HepG2 (cell line): ENCODE results near the gene STH. TPM values are rescaled to one million over a fixed set of nuclear protein-coding genes. Genes with fewer than 3 reads are reported as not detected.

Source experiments
- ATAC-seq: fragments of 200-7000 bp; cut with Tn5 transposase; 3 replicates; pipeline ENCODE4 v1.9.1; 2020; ENCODE audit warnings: mild to moderate bottlenecking, moderate library complexity
- BruUV-seq: library from RNA; stranded (reverse); fragments of 400-500 nt; replicated peaks from 2 replicates; lab custom pipeline; 2021; lab: Mats Ljungman, UMichigan
- CTCF ChIA-PET: fragments of 300-600 bp; formaldehyde crosslinking; extraction: SDS; loops from one replicate; lab custom pipeline; 2021; ENCODE audit warnings: low total read pairs, inconsistent platforms, low intra/inter-chr PET ratio; lab: Yijun Ruan, JAX
- POLR2A ChIA-PET: fragments of 350-600 bp; sonication (Branson Sonifier 250); formaldehyde crosslinking; loops from one replicate; lab custom pipeline; 2020; ENCODE audit warnings: antibody characterized with exemption, inconsistent platforms; lab: Yijun Ruan, JAX
- DNase-seq: peaks from one replicate; pipeline ENCODE4 v3.0.0-alpha.2; 2015; ENCODE audit warnings: low spot score
- FAIRE-seq: peaks from 3 replicates; lab custom pipeline; 2011; peaks lifted over from hg19 to GRCh38; lab: Jason Lieb, UNC
- H2AFZ ChIP-seq: one replicate; pipeline ENCODE4 v1.6.1; 2011; ENCODE audit warnings: low read length, inconsistent platforms
- H3K27ac ChIP-seq: fragments of 300-600 bp; 3 replicates; pipeline ENCODE4 v1.8.0; 2011; ENCODE audit warnings: mixed run types, mild to moderate bottlenecking, mixed read lengths, low read length, inconsistent platforms; ENCODE audit not compliant: insufficient read depth; ENCODE audit errors: extremely low read length
- H3K27me3 ChIP-seq, 2 experiments: fragments of 200-600 bp in 1 of 2; 2 replicates in 1 of 2; 3 replicates in 1 of 2; pipeline versions ENCODE4 v1.6.0 to v1.8.0; 2011; ENCODE audit warnings: low read length in 2 of 2, mild to moderate bottlenecking in 2 of 2, moderate library complexity in 2 of 2, inconsistent platforms in 1 of 2; ENCODE audit not compliant: insufficient read depth in 2 of 2, control insufficient read depth in 1 of 2
- H3K36me3 ChIP-seq, 2 experiments: fragments of 200-600 bp in 1 of 2; replicated peaks in 1 of 2; 2 replicates in 1 of 2; 3 replicates in 1 of 2; pipeline versions ENCODE4 v1.5.1 to v1.8.0; 2011; ENCODE audit warnings: low read length in 2 of 2, inconsistent platforms in 1 of 2; ENCODE audit not compliant: insufficient read depth in 2 of 2, control insufficient read depth in 1 of 2
- H3K4me1 ChIP-seq: 2 replicates; pipeline ENCODE4 v1.5.1; 2012; ENCODE audit warnings: low read length, inconsistent platforms; ENCODE audit not compliant: insufficient read depth
- H3K4me2 ChIP-seq: 2 replicates; pipeline ENCODE4 v1.6.0; 2011; ENCODE audit warnings: low read depth, low read length, inconsistent platforms
- H3K4me3 ChIP-seq, 3 experiments: fragments of 200-600 bp in 1 of 3; sonication (generic), shearing (Covaris generic) in 1 of 3; replicated peaks in 1 of 3; 2 replicates each; pipeline ENCODE4 v1.5.1; 2011 to 2016; ENCODE audit warnings: low read length in 3 of 3, inconsistent platforms in 2 of 3, low read depth in 2 of 3, mild to moderate bottlenecking in 2 of 3, control low read depth in 1 of 3, mixed read lengths in 1 of 3; ENCODE audit not compliant: insufficient read depth in 1 of 3
- H3K79me2 ChIP-seq: one replicate; pipeline ENCODE4 v1.6.1; 2011; ENCODE audit warnings: low read length, inconsistent platforms; ENCODE audit not compliant: insufficient read depth
- H3K9ac ChIP-seq: 2 replicates; pipeline ENCODE4 v1.6.0; 2011; ENCODE audit warnings: mild to moderate bottlenecking, low read depth, low read length, inconsistent platforms; ENCODE audit not compliant: insufficient read depth
- H3K9me3 ChIP-seq: 2 replicates; pipeline ENCODE4 v1.5.1; 2012; ENCODE audit warnings: mild to moderate bottlenecking, low read length
- H4K20me1 ChIP-seq: 2 replicates; pipeline ENCODE4 v1.6.0; 2011; ENCODE audit warnings: inconsistent platforms, mild to moderate bottlenecking, low read length, moderate library complexity; ENCODE audit not compliant: insufficient read depth
- HCFC1 ChIP-seq: fragments of 150-350 bp; IDR thresholded peaks from 2 replicates; pipeline ENCODE4 v1.6.1; 2014; ENCODE audit warnings: low read depth, low read length
- KDM1A ChIP-seq: IDR thresholded peaks from 2 replicates; pipeline ENCODE4 v1.6.1; 2016; ENCODE audit warnings: missing compliant biosample characterization
- SRSF4 ChIP-seq: fragments of 200-400 bp; formaldehyde crosslinking; IDR thresholded peaks from one replicate; pipeline ENCODE4 v1.6.1; 2018; ENCODE audit warnings: mild to moderate bottlenecking, low read depth, low read length, moderate library complexity; ENCODE audit not compliant: poor library complexity, severe bottlenecking
- TCF7L2 ChIP-seq: IDR thresholded peaks from 2 replicates; pipeline ENCODE4 v1.6.1; 2011; ENCODE audit warnings: mild to moderate bottlenecking, low read depth, low read length, moderate library complexity
- ZNF121 ChIP-seq: sonication (generic); formaldehyde crosslinking; IDR thresholded peaks from 2 replicates; pipeline ENCODE4 v1.5.0; 2020; ENCODE audit warnings: mild to moderate bottlenecking, missing genetic modification reagents
- WGBS: methylation state at CpG from one replicate; pipeline ENCODE4 v1.1.6; 2017; ENCODE audit warnings: low lambda C conversion rate; 5-methylcytosine and 5-hydroxymethylcytosine counted together
- in situ Hi-C: cut with HindIII; loops from 2 replicates; pipeline ENCODE4 v1.10.0; 2017; ENCODE audit warnings: low pct_unique_long_range_greater_than_20kb; ENCODE audit not compliant: extremely low pct_ligation_motif_present
- intact Hi-C: fragments of 100-400 bp; cut with micrococcal nuclease; formaldehyde crosslinking; loops from one replicate; pipeline ENCODE4 v1.10.0; 2022; ENCODE audit not compliant: unreplicated experiment
- polyA plus RNA-seq, 8 experiments: library from polyadenylated mRNA; depleted of rRNA in 3 of 8; stranded (reverse) in 7 of 8; unstranded in 1 of 8; fragments of >200 nt; fragmentation: Illumina TruSeq in 4 of 8; extraction: Trizol in 4 of 8; gene quantifications; 2 replicates each; pipeline versions ENCODE4 v1.2.1 to v1.2.3, GENCODE V29; 2011 to 2016; ENCODE audit warnings: low read depth in 4 of 8, missing spikeins in 1 of 8, mixed read lengths in 1 of 8; ENCODE audit not compliant: insufficient read depth in 1 of 8
- total RNA-seq, 5 experiments: library from RNA; depleted of rRNA; stranded (reverse); fragments of >200 nt; fragmentation: Illumina TruSeq; extraction: Trizol; gene quantifications; 2 replicates each; pipeline ENCODE4 v1.2.3, GENCODE V29; 2016; ENCODE audit warnings: low read depth in 1 of 5
- TF ChIP-seq, protein P1 (sequence below): sonication (generic); formaldehyde crosslinking; IDR thresholded peaks from 2 replicates; pipeline ENCODE4 v1.4.0; 2020; ENCODE audit warnings: low read depth, missing genetic modification reagents
- TF ChIP-seq, protein P2 (sequence below): sonication (generic); formaldehyde crosslinking; IDR thresholded peaks from 2 replicates; pipeline ENCODE4 v1.5.1; 2020; ENCODE audit warnings: mild to moderate bottlenecking, missing genetic modification reagents, borderline replicate concordance
- TF ChIP-seq, protein P3 (sequence below), 2 experiments: sonication (generic) in 1 of 2; formaldehyde crosslinking in 1 of 2; IDR thresholded peaks; 2 replicates each; pipeline versions ENCODE4 v1.5.1 to v1.6.1; 2011 to 2020; ENCODE audit warnings: borderline replicate concordance in 1 of 2, low read depth in 1 of 2, low read length in 1 of 2, mild to moderate bottlenecking in 1 of 2, missing genetic modification reagents in 1 of 2, moderate library complexity in 1 of 2

The STH gene
- total and polyA plus RNA-seq, 2 of the 13 experiments (the other 11 are each of a cell fraction or from before 2014, with no cell fraction given), result not detected

DNA sequence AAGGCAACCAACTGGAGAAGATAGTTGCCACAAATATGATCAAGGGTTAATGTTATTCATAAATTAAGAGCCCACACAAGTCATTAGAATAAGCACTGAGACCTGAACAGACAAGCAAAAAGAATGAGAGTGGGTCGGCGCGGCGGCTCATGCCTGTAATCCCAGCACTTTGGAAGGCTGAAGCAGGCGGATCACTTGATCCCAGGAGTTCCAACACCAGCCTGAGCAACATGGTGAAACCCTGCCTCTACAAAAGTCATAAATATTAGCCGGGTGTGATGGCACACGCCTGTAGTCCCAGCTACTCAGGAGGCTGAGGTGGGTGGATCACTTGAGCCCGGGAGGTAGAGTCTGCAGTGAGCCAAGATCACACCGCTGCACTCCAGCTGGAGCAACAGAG, 40.7 kb upstream of the STH start:
- CTCF ChIA-PET, result no interaction called here
- no TSS peak for BruUV-seq

More for the DNA sequence above, 40.7 kb upstream of the STH start:
- Histone ChIP-seq H3K27ac (no peak overlapping the region), H3K36me3 (no peaks in the 10 kb centered on the region), H3K9ac (no peak overlapping the region), H3K4me1 (no peaks in the 10 kb centered on the region), H3K4me2 (no peak overlapping the region), H4K20me1 (no peaks in the 10 kb centered on the region), H3K27me3 (peaks cover 0 to 2% of the 10 kb centered on the region in 2 experiments; a peak in 1 of 5 replicates), H3K4me3 (no peak overlapping the region), H3K79me2 (no peaks in the 10 kb centered on the region), H3K9me3 (no peaks in the 10 kb centered on the region), H2AFZ (no peak overlapping the region)
- FAIRE-seq (no peak), ATAC-seq (no peak), DNase-seq (no peak)
- intact Hi-C loops (no loop called here), in situ Hi-C loops (no loop called here)
- POLR2A ChIA-PET, result no interaction called here
- TF ChIP-seq, protein P1, sequence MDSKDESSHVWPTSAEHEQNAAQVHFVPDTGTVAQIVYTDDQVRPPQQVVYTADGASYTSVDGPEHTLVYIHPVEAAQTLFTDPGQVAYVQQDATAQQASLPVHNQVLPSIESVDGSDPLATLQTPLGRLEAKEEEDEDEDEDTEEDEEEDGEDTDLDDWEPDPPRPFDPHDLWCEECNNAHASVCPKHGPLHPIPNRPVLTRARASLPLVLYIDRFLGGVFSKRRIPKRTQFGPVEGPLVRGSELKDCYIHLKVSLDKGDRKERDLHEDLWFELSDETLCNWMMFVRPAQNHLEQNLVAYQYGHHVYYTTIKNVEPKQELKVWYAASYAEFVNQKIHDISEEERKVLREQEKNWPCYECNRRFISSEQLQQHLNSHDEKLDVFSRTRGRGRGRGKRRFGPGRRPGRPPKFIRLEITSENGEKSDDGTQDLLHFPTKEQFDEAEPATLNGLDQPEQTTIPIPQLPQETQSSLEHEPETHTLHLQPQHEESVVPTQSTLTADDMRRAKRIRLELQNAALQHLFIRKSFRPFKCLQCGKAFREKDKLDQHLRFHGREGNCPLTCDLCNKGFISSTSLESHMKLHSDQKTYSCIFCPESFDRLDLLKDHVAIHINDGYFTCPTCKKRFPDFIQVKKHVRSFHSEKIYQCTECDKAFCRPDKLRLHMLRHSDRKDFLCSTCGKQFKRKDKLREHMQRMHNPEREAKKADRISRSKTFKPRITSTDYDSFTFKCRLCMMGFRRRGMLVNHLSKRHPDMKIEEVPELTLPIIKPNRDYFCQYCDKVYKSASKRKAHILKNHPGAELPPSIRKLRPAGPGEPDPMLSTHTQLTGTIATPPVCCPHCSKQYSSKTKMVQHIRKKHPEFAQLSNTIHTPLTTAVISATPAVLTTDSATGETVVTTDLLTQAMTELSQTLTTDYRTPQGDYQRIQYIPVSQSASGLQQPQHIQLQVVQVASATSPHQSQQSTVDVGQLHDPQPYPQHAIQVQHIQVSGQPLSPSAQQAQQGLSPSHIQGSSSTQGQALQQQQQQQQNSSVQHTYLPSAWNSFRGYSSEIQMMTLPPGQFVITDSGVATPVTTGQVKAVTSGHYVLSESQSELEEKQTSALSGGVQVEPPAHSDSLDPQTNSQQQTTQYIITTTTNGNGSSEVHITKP, result no peak
- TF ChIP-seq KDM1A (CRISPR knock-in tag) (no peak), SRSF4 (no peak), ZNF121 (CRISPR knock-in tag) (no peak), TCF7L2 (no peak), HCFC1 (no peak)
- TF ChIP-seq, protein P2, sequence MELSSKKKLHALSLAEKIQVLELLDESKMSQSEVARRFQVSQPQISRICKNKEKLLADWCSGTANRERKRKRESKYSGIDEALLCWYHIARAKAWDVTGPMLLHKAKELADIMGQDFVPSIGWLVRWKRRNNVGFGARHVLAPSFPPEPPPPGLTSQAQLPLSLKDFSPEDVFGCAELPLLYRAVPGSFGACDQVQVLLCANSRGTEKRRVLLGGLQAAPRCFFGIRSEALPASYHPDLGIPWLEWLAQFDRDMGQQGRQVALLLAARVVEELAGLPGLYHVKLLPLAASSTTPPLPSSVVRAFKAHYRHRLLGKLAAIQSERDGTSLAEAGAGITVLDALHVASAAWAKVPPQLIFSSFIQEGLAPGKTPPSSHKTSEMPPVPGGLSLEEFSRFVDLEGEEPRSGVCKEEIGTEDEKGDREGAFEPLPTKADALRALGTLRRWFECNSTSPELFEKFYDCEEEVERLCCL (CRISPR knock-in tag), result no peak
- TF ChIP-seq, protein P3, sequence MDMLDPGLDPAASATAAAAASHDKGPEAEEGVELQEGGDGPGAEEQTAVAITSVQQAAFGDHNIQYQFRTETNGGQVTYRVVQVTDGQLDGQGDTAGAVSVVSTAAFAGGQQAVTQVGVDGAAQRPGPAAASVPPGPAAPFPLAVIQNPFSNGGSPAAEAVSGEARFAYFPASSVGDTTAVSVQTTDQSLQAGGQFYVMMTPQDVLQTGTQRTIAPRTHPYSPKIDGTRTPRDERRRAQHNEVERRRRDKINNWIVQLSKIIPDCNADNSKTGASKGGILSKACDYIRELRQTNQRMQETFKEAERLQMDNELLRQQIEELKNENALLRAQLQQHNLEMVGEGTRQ (IDR thresholded peaks at IDR 0.05; ENCODE audit: low read depth, low read length), result no peak
- TF ChIP-seq, protein P3 (CRISPR knock-in tag; IDR thresholded peaks at IDR 0.05; ENCODE audit: borderline replicate concordance), result no peak
- 78% methylated on average over 9 of the region's 9 CpGs for WGBS
